Esophagus muscularis mucosa (tissue), 3 donors: Measurements from ENCODE around the gene C6orf89.
"Not testable (repeated sequence)": the region's sequence is repeated elsewhere in the genome, so short reads cannot be mapped to it uniquely, and the experiment has no call there.

Experiments
- CTCF ChIP-seq, 3 experiments: fragments of 200-600 bp in 2 of 3; fragments of 450-650 bp in 1 of 3; sonication (generic) in 2 of 3; IDR thresholded peaks; one replicate each; pipeline ENCODE4 v1.5.1; 2017 to 2019; ENCODE audit warnings: antibody characterized with exemption in 3 of 3, mild to moderate bottlenecking in 2 of 3, moderate library complexity in 1 of 3
- POLR2A ChIP-seq: fragments of 450-650 bp; IDR thresholded peaks from one replicate; pipeline ENCODE4 v1.6.1; 2017; ENCODE audit warnings: antibody characterized with exemption, moderate library complexity, mild to moderate bottlenecking, low read depth
- POLR2AphosphoS5 ChIP-seq, 2 donors: sonication (generic); formaldehyde crosslinking; IDR thresholded peaks; one replicate each; pipeline ENCODE4 v1.6.1; 2017; ENCODE audit warnings: antibody characterized with exemption in 2 of 2

GRCh38 chr6:36942329-36942728 lies 56.6 kb downstream of the C6orf89 start:
- not testable (repeated sequence) for TF ChIP-seq POLR2AphosphoS5 (IDR thresholded peaks at IDR 0.05); CTCF (IDR thresholded peaks at IDR 0.05); POLR2A
